ENCODE results near the gene DPYSL5.

Gene DPYSL5

GRCh38 chr2:26861610-26862224, 13.8 kb downstream of the DPYSL5 start:
- TF ChIP-seq, protein P1, sequence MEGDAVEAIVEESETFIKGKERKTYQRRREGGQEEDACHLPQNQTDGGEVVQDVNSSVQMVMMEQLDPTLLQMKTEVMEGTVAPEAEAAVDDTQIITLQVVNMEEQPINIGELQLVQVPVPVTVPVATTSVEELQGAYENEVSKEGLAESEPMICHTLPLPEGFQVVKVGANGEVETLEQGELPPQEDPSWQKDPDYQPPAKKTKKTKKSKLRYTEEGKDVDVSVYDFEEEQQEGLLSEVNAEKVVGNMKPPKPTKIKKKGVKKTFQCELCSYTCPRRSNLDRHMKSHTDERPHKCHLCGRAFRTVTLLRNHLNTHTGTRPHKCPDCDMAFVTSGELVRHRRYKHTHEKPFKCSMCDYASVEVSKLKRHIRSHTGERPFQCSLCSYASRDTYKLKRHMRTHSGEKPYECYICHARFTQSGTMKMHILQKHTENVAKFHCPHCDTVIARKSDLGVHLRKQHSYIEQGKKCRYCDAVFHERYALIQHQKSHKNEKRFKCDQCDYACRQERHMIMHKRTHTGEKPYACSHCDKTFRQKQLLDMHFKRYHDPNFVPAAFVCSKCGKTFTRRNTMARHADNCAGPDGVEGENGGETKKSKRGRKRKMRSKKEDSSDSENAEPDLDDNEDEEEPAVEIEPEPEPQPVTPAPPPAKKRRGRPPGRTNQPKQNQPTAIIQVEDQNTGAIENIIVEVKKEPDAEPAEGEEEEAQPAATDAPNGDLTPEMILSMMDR (IDR thresholded peaks at IDR 0.05; ENCODE audit: low read depth, low read length), result no peak
- DNase-seq (ENCODE audit: extremely low read depth, low read depth), result no peak

GRCh38 chr2:26864226-26864625, 16.3 kb downstream of the DPYSL5 start:
- TF ChIP-seq, protein P1 (IDR thresholded peaks at IDR 0.05; ENCODE audit: low read depth, low read length), result no peak
- DNase-seq (ENCODE audit: extremely low read depth, low read depth), result no peak

- TF ChIP-seq, protein P1 (IDR thresholded peaks at IDR 0.05; ENCODE audit: low read depth, low read length), result no peak
- no peak for DNase-seq (ENCODE audit: extremely low read depth, low read depth)
Observed at GRCh38 chr2:26864646-26865045, 16.7 kb downstream of the DPYSL5 start.

GRCh38 chr2:26870585-26871095, 22.7 kb downstream of the DPYSL5 start:
- TF ChIP-seq, protein P1 (IDR thresholded peaks at IDR 0.05; ENCODE audit: low read depth, low read length), result no peak
- DNase-seq (ENCODE audit: extremely low read depth, low read depth), result no peak

DNA sequence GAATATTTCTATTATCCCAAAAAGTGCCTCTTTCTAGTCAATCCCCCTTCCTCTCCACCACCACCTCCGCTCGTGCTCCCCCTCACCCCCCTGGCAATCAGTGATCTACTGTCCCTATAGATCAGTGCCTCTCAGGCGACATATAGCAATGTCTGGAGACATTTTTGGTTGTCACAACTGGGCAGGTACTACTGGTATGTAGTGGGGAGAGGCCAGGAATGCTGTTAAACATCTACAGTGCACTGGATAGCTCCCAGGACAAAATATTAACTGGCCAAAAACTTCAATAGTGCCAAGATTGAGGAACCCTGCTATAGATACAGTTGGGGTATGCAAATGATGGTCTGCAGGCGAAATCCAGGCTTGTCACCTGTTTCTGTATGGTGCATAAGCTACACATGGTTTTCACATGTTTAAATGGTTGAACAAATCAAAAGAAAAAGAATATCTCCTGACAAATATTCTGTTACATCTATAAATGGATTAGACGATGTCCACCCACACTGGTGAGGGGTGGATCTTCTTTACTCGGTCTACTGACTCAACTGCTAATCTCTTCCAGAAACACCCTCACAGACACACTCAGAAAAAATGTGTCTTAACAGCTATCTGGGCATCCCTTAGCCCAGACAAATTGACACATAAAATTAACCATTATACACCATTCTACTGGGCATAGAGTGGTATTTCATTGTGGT, 25.5 kb downstream of the DPYSL5 start:
- TF ChIP-seq, protein P1 (IDR thresholded peaks at IDR 0.05; ENCODE audit: low read depth, low read length), result no peak

DNA sequence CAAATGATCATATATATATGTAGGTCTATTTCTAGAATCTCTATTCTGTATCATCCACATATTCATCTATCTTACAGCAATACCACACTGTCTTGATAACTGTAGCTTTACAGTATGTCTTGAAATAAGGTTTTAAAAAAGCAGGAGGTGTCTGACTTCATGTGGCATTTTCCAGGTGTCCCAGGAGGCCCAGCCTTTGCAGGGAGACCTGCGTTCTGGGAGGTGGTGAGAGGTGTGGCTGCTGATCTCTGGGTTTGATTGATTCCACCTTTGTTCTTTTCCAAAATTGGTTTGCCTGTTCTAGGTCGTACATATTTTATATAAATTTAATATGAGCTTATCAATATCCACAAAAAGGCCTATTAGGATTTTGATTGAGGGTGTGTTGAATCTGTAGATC, 26.6 kb downstream of the DPYSL5 start:
- DNase-seq (ENCODE audit: extremely low read depth, low read depth), result no peak
- TF ChIP-seq, protein P1 (IDR thresholded peaks at IDR 0.05; ENCODE audit: low read depth, low read length), result no peak

More for the DNA sequence above, 25.5 kb downstream of the DPYSL5 start:
- no peak for DNase-seq (ENCODE audit: extremely low read depth, low read depth)

DNA sequence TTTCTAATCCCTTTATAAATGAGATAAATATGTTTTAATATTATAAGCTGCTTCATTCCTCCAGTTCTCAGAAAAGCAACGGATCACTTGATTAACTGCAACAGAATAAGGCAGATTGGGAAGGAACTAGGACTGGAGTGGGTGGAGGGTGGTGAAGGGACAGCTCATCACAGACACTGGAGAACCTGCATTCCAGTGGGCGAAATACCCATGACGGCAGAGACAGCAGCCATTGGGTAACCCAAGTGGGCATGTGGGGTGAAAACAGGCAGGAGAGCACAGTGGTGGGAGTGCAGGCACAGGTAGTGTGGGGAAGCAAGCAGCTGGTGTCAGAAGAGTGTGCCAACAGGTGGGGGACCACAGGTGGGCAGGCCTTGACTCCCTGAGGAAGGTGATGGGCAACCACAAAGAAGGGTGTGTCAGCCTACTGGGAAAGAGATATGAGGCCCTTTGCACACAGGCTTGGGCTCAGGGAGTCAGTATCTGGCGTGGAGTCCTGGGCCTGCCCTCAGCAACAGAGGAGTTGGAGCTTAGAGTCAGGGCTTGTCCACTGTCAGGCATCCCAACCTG, 27.2 kb downstream of the DPYSL5 start:
- TF ChIP-seq, protein P1 (IDR thresholded peaks at IDR 0.05; ENCODE audit: low read depth, low read length), result no peak
- DNase-seq (ENCODE audit: extremely low read depth, low read depth), result no peak
